IPS-11a (cell line): ENCODE results near the gene SPC25.
"Not testable (repeated sequence)": the region's sequence is repeated elsewhere in the genome, so short reads cannot be mapped to it uniquely, and the experiment has no call there.

ENCODE experiments used
- H3K4me3 ChIP-seq: one replicate; pipeline ENCODE4 v1.5.1; 2013; ENCODE audit warnings: low read depth, low read length, control low read depth

Gene SPC25

GRCh38 chr2:168904358-168904757 is 14.1 kb upstream of the SPC25 start:
- H3K4me3 ChIP-seq: no peak overlapping the region

GRCh38 chr2:168903888-168904287 is 13.7 kb upstream of the SPC25 start:
- H3K4me3 ChIP-seq: no peak overlapping the region

- H3K4me3 ChIP-seq: no peak within 1 kb of the TSS
Measured at GRCh38 chr2:168901003-168901402, 10.8 kb upstream of the SPC25 start, which contains the start of gene G6PC2. Gene G6PC2 (plus strand): TSS chr2:168901291. CDS start chr2:168901332, 41 bp downstream.

GRCh38 chr2:168897449-168897848 is 7.2 kb upstream of the SPC25 start:
- no peak overlapping the region for H3K4me3 ChIP-seq

GRCh38 chr2:168896783-168897182 is 6.6 kb upstream of the SPC25 start:
- H3K4me3 ChIP-seq: no peak overlapping the region

- no peak overlapping the region for H3K4me3 ChIP-seq
Measured at GRCh38 chr2:168895771-168896170, 5.5 kb upstream of the SPC25 start.

GRCh38 chr2:168894720-168895119 is 4.5 kb upstream of the SPC25 start:
- no peak overlapping the region for H3K4me3 ChIP-seq

GRCh38 chr2:168894101-168894500 is 3.9 kb upstream of the SPC25 start:
- H3K4me3 ChIP-seq: no peak overlapping the region

- H3K4me3 ChIP-seq: no peak overlapping the region
Measured at GRCh38 chr2:168892327-168892726, 2.1 kb upstream of the SPC25 start.

GRCh38 chr2:168889635-168890005 is 610 bp downstream of the SPC25 start:
- H3K4me3 ChIP-seq: peak overlapping the region; percentile 89

GRCh38 chr2:168884975-168885374 is 5.3 kb downstream of the SPC25 start:
- no peak overlapping the region for H3K4me3 ChIP-seq

- not testable (repeated sequence) for H3K4me3 ChIP-seq
Measured at GRCh38 chr2:168882163-168882562, 8.1 kb downstream of the SPC25 start.

- no peak overlapping the region for H3K4me3 ChIP-seq
Measured at GRCh38 chr2:168874368-168875054, 15.7 kb downstream of the SPC25 start.

GRCh38 chr2:168870824-168871223 is 19.4 kb downstream of the SPC25 start:
- not testable (repeated sequence) for H3K4me3 ChIP-seq

- not testable (repeated sequence) for H3K4me3 ChIP-seq
Measured at GRCh38 chr2:168870369-168870768, 19.9 kb downstream of the SPC25 start.

GRCh38 chr2:168867164-168867563 is 23.1 kb downstream of the SPC25 start:
- H3K4me3 ChIP-seq: not testable (repeated sequence)

GRCh38 chr2:168858146-168858545 is 32.1 kb downstream of the SPC25 start:
- no peak overlapping the region for H3K4me3 ChIP-seq

- H3K4me3 ChIP-seq: no peak overlapping the region
Measured at GRCh38 chr2:168855601-168856000, 34.6 kb downstream of the SPC25 start.

GRCh38 chr2:168854651-168855050 is 35.6 kb downstream of the SPC25 start:
- H3K4me3 ChIP-seq: no peak overlapping the region

GRCh38 chr2:168853471-168853870 is 36.8 kb downstream of the SPC25 start:
- H3K4me3 ChIP-seq: no peak overlapping the region

- H3K4me3 ChIP-seq: no peak overlapping the region
Measured at GRCh38 chr2:168852481-168852880, 37.7 kb downstream of the SPC25 start.

GRCh38 chr2:168851674-168852320 is 38.4 kb downstream of the SPC25 start:
- H3K4me3 ChIP-seq: no peak overlapping the region

GRCh38 chr2:168850846-168851245 is 39.4 kb downstream of the SPC25 start:
- no peak overlapping the region for H3K4me3 ChIP-seq
